NCI-H82 treated with DMSO at 0.1 percent for 48 hours (cell line): Measurements from ENCODE around the gene RBM5.
A peak's percentile ranks its signal among the peaks of the same experiment; 100 is the strongest.

Experiments used
- DNase-seq: peaks from one replicate; lab custom pipeline; 2025; ENCODE audit not compliant: unreplicated experiment; lab: John Stamatoyannopoulos, UW

The RBM5 gene

GRCh38 chr3:50121072-50122032 lies 32.6 kb downstream of the RBM5 start:
- DNase-seq: peak; percentile 42

- no peak for DNase-seq
These were observed 33.4 kb downstream of the RBM5 start for GRCh38 chr3:50122071-50122470.

GRCh38 chr3:50122661-50123391 lies 34.1 kb downstream of the RBM5 start:
- no peak for DNase-seq

- no peak for DNase-seq
These were observed 34.8 kb downstream of the RBM5 start for GRCh38 chr3:50123394-50124051.

GRCh38 chr3:50124052-50124799 lies 35.5 kb downstream of the RBM5 start:
- DNase-seq: no peak

- DNase-seq: no peak
These were observed 36.1 kb downstream of the RBM5 start for GRCh38 chr3:50124800-50125178.

- DNase-seq: no peak
These were observed 37.0 kb downstream of the RBM5 start for GRCh38 chr3:50125541-50126286.

- DNase-seq: peak; percentile 93
These were observed 37.8 kb downstream of the RBM5 start for GRCh38 chr3:50126287-50127211.

GRCh38 chr3:50127251-50127691 lies 38.6 kb downstream of the RBM5 start:
- DNase-seq: no peak

GRCh38 chr3:50128001-50128400 lies 39.3 kb downstream of the RBM5 start:
- DNase-seq: no peak

- DNase-seq: no peak
These were observed 41.7 kb downstream of the RBM5 start for GRCh38 chr3:50130436-50130835.

- peak; percentile 87 for DNase-seq
These were observed 43.9 kb downstream of the RBM5 start for GRCh38 chr3:50132421-50133282.

GRCh38 chr3:50133283-50133615 lies 44.5 kb downstream of the RBM5 start:
- DNase-seq: peak; percentile 86

- DNase-seq: no peak
These were observed 45.6 kb downstream of the RBM5 start for GRCh38 chr3:50134367-50134766.

- DNase-seq: no peak
These were observed 47.2 kb downstream of the RBM5 start for GRCh38 chr3:50135964-50136363.

- DNase-seq: no peak
These were observed 48.1 kb downstream of the RBM5 start for GRCh38 chr3:50136714-50137405.

- no peak for DNase-seq
These were observed 48.8 kb downstream of the RBM5 start for GRCh38 chr3:50137531-50137930.
